Measurements from ENCODE around the gene MORC4. TPM values are rescaled to one million over a fixed set of nuclear protein-coding genes. Genes with fewer than 3 reads are reported as not detected.

Gene MORC4
- total RNA-seq, 1 donor from 2014 or later, result 8.5 TPM

Other genes with a start within 250 kb of the MORC4 start
- 7.7 TPM for gene TBC1D8B, start 197.5 kb downstream of the MORC4 start, total RNA-seq
- 0.75 TPM for gene RIPPLY1, start 96.9 kb downstream of the MORC4 start, total RNA-seq
- 6.0 TPM for gene CLDN2, start 79.8 kb downstream of the MORC4 start, total RNA-seq
- gene RBM41, start 118.6 kb upstream of the MORC4 start, total RNA-seq, result 8.8 TPM
- gene NUP62CL, start 206.2 kb upstream of the MORC4 start, total RNA-seq, result 0.53 TPM
- not detected for gene DNAAF6, start 206.4 kb upstream of the MORC4 start, total RNA-seq

All from left lobe of liver (tissue), 1 donor.